Activated CD4-positive, alpha-beta memory T cell treated with anti-CD3 and anti-CD28 coated beads for 36 hours (primary cell): ENCODE results near the gene VDR. TPM values are rescaled to one million over a fixed set of nuclear protein-coding genes. Genes with fewer than 3 reads are reported as not detected.

Experiments used
- CTCF ChIA-PET: fragments of 350-600 bp; sonication (Branson Sonifier 250); formaldehyde crosslinking; loops from one replicate; lab custom pipeline; 2021; ENCODE audit warnings: antibody characterized with exemption, inconsistent platforms; lab: Charles Lee
- POLR2A ChIA-PET: fragments of 350-600 bp; sonication (Branson Sonifier 250); formaldehyde crosslinking; loops from one replicate; lab custom pipeline; 2021; ENCODE audit warnings: antibody characterized with exemption; lab: Charles Lee
- DNase-seq: peaks from one replicate; pipeline ENCODE4 v3.0.0-alpha.2; 2020
- H3K27ac Mint-ChIP-seq: one replicate; pipeline ENCODE4 v1.8.0; 2021; ENCODE audit warnings: mixed read lengths
- H3K27me3 Mint-ChIP-seq: one replicate; pipeline ENCODE4 v1.8.0; 2021; ENCODE audit warnings: mixed read lengths
- H3K36me3 Mint-ChIP-seq: one replicate; pipeline ENCODE4 v1.8.0; 2021; ENCODE audit warnings: mixed read lengths
- H3K4me1 Mint-ChIP-seq: one replicate; pipeline ENCODE4 v1.8.0; 2021; ENCODE audit warnings: low read depth, mixed read lengths
- H3K4me3 Mint-ChIP-seq: one replicate; pipeline ENCODE4 v1.8.0; 2021; ENCODE audit warnings: mild to moderate bottlenecking, mixed read lengths
- H3K9me3 Mint-ChIP-seq: one replicate; pipeline ENCODE4 v1.8.0; 2021; ENCODE audit warnings: mixed read lengths
- intact Hi-C: fragments of 100-400 bp; cut with micrococcal nuclease; formaldehyde crosslinking; loops from one replicate; pipeline ENCODE4 v1.15.1; 2023
- total RNA-seq, 2 experiments: library from RNA; stranded (reverse); gene quantifications; one replicate each; pipeline ENCODE4 v1.2.3, GENCODE V29; 2021

The VDR gene
- total RNA-seq, 2 experiments from 2014 or later, result 156 TPM

GRCh38 chr12:47856721-47857575 is 47.8 kb downstream of the VDR start:
- no peak for DNase-seq
- intact Hi-C loops, result no loop called here
- no peaks in the 10 kb centered on the region for H3K27me3 Mint-ChIP-seq
- H3K9me3 Mint-ChIP-seq, result no peaks in the 10 kb centered on the region
- H3K4me3 Mint-ChIP-seq, result no peak overlapping the region
- H3K4me1 Mint-ChIP-seq, result peaks cover 40% of the 10 kb centered on the region
- ChIA-PET POLR2A (interaction anchor here (1.0 kb wide), 1 partner anchor 11 kb away, joined by 3 read pairs; no protein-coding TSS in a partner anchor), CTCF (interaction anchor here (1.1 to 2.3 kb wide), 2 partner anchors 11 to 19 kb away, joined by 3 to 9 read pairs; no protein-coding TSS in a partner anchor)
- peaks cover 79% of the 10 kb centered on the region for H3K36me3 Mint-ChIP-seq
- H3K27ac Mint-ChIP-seq, result no peak overlapping the region

GRCh38 chr12:47856094-47856493 is 48.7 kb downstream of the VDR start:
- intact Hi-C loops, result no loop called here
- no peak overlapping the region for H3K4me3 Mint-ChIP-seq
- no peaks in the 10 kb centered on the region for H3K9me3 Mint-ChIP-seq
- peaks cover 79% of the 10 kb centered on the region for H3K36me3 Mint-ChIP-seq
- H3K27me3 Mint-ChIP-seq, result no peaks in the 10 kb centered on the region
- DNase-seq, result no peak
- H3K27ac Mint-ChIP-seq, result no peak overlapping the region
- ChIA-PET POLR2A (no interaction called here), CTCF (interaction anchor here (1.2 kb wide), 1 partner anchor 93 kb away, joined by 3 read pairs; no protein-coding TSS in a partner anchor)
- peaks cover 39% of the 10 kb centered on the region for H3K4me1 Mint-ChIP-seq

DNA sequence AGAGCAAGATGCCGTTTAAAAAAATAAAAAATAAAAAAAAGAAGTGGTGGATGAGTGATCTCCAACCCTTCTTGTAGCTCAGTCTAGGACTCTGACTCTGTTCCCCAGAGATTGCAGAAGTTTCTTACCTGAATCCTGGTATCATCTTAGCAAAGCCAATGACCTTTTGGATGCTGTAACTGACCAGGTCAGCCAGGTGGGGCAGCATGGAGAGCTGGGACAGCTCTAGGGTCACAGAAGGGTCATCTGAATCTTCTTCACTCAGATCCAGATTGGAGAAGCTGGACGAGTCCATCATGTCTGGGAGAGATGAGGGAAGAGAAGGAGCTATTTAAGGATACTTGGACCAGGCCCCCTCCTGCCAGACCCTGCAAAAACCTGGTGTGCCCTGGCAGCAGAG is 49.3 kb downstream of the VDR start:
- Mint-ChIP-seq H3K36me3 (peaks cover 83% of the 10 kb centered on the region), H3K27ac (no peak overlapping the region), H3K4me3 (no peak overlapping the region), H3K9me3 (no peaks in the 10 kb centered on the region), H3K27me3 (no peaks in the 10 kb centered on the region), H3K4me1 (peaks cover 34% of the 10 kb centered on the region)
- intact Hi-C loops, result no loop called here
- no peak for DNase-seq
- ChIA-PET CTCF (interaction anchor here (1.2 to 1.9 kb wide), 2 partner anchors 94 to 113 kb away, joined by 3 to 4 read pairs; no protein-coding TSS in a partner anchor), POLR2A (no interaction called here)

- H3K9me3 Mint-ChIP-seq, result no peaks in the 10 kb centered on the region
- intact Hi-C loops, result no loop called here
- DNase-seq, result no peak
- POLR2A ChIA-PET, result no interaction called here
- peaks cover 26% of the 10 kb centered on the region for H3K4me1 Mint-ChIP-seq
- CTCF ChIA-PET, result interaction anchor here (1.9 kb wide), 1 partner anchor 112 kb away, joined by 4 read pairs; no protein-coding TSS in a partner anchor
- no peak overlapping the region for H3K4me3 Mint-ChIP-seq
- H3K27ac Mint-ChIP-seq, result no peak overlapping the region
- no peaks in the 10 kb centered on the region for H3K27me3 Mint-ChIP-seq
- H3K36me3 Mint-ChIP-seq, result peaks cover 82% of the 10 kb centered on the region
Measured at GRCh38 chr12:47854531-47854930, 50.3 kb downstream of the VDR start.

- DNase-seq, result no peak
- Mint-ChIP-seq H3K9me3 (no peaks in the 10 kb centered on the region), H3K27me3 (no peaks in the 10 kb centered on the region), H3K4me3 (no peak overlapping the region), H3K36me3 (peaks cover 75% of the 10 kb centered on the region), H3K4me1 (peaks cover 14% of the 10 kb centered on the region), H3K27ac (peak overlapping the region; percentile 40)
- ChIA-PET POLR2A (interaction anchor here (1.0 to 1.1 kb wide), 2 partner anchors 53 to 112 kb away, joined by 3 read pairs; partner anchors contain the start of gene VDR), CTCF (interaction anchor here (4.4 kb wide), 1 partner anchor 13 kb away, joined by 38 read pairs; no protein-coding TSS in a partner anchor)
- intact Hi-C loops, result no loop called here
Measured at GRCh38 chr12:47852096-47852571, 52.7 kb downstream of the VDR start.

DNA sequence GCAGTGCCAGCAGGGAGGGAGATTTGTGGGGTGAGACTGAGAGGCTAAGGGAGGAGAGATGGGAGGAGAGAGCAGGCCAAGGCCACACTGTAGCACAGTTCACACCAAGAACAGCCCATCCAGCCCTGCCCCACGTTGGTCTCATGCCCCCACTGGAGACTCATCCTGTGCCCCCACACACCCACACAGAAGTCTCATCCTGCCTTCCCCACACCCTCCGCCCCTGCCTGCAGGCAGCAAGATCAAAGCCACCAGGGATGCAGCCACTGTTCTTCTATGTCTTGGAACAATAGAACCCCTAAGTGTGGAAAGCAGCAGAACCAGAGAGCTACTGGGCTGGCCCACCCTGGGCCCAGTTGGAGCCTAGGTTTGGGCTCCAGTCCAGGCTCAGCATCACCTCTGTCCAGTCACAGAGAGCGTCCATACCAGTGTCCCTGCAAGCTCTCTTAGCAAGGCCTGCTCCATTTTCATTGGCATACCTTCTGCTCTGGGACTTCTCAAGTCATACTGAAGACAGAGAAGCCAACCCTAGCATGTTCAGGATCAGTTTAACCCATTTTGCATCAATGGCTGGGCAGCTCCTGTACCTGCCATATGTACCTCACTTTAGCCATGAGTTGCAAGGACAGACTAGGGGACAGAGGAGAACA is 53.4 kb downstream of the VDR start:
- Mint-ChIP-seq H3K36me3 (peaks cover 76% of the 10 kb centered on the region), H3K4me3 (no peak overlapping the region), H3K27ac (peak overlapping the region; percentile 47), H3K4me1 (peaks cover 14% of the 10 kb centered on the region), H3K9me3 (no peaks in the 10 kb centered on the region), H3K27me3 (no peaks in the 10 kb centered on the region)
- intact Hi-C loops, result no loop called here
- CTCF ChIA-PET, result interaction anchor here (1.1 to 4.4 kb wide), 2 partner anchors 13 to 109 kb away, joined by 3 to 38 read pairs; no protein-coding TSS in a partner anchor
- DNase-seq, result no peak
- POLR2A ChIA-PET, result interaction anchor here (1.0 to 1.1 kb wide), 2 partner anchors 53 to 111 kb away, joined by 3 read pairs; partner anchors contain the start of gene VDR

GRCh38 chr12:47850153-47851084 is 54.4 kb downstream of the VDR start:
- POLR2A ChIA-PET, result no interaction called here
- peaks cover 76% of the 10 kb centered on the region for H3K36me3 Mint-ChIP-seq
- intact Hi-C loops, result no loop called here
- H3K27ac Mint-ChIP-seq, result no peak overlapping the region
- no peaks in the 10 kb centered on the region for H3K9me3 Mint-ChIP-seq
- H3K4me1 Mint-ChIP-seq, result peaks cover 14% of the 10 kb centered on the region
- H3K4me3 Mint-ChIP-seq, result no peak overlapping the region
- no peak for DNase-seq
- no peaks in the 10 kb centered on the region for H3K27me3 Mint-ChIP-seq
- CTCF ChIA-PET, result interaction anchor here (0.9 to 4.4 kb wide), 4 partner anchors 12 to 113 kb away, joined by 3 to 38 read pairs (median 3); partner anchors contain the start of gene TMEM106C

DNA sequence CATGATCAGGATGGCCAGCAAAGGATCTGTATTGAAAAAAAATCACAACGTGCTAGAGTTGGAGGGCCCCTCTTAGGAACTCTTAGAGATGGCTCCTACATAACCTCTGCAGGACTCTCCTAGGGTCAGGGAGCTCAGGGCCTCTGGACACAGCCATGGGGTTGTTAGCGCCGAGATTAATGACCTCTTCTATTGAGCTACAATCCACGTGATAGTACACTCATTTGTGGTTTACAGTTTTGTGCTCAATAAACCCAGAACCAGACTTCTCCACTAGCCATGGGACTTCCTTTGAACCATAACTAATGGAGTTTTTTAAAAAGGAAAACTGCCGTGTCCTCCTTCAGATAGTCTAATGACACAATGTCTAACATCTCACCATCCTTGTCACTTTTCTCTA is 55.5 kb downstream of the VDR start:
- peak overlapping the region; percentile 38 for H3K27ac Mint-ChIP-seq
- peaks cover 80% of the 10 kb centered on the region for H3K36me3 Mint-ChIP-seq
- peaks cover 14% of the 10 kb centered on the region for H3K4me1 Mint-ChIP-seq
- no peaks in the 10 kb centered on the region for H3K27me3 Mint-ChIP-seq
- no peak overlapping the region for H3K4me3 Mint-ChIP-seq
- no peak for DNase-seq
- ChIA-PET POLR2A (interaction anchor here (0.5 kb wide), 1 partner anchor 119 kb away, joined by 4 read pairs; no protein-coding TSS in a partner anchor), CTCF (interaction anchor here (0.9 to 4.4 kb wide), 3 partner anchors 11 to 114 kb away, joined by 3 to 38 read pairs (median 3); partner anchors contain the start of gene TMEM106C)
- intact Hi-C loops, result loop anchor here (5.0 kb wide), 1 partner anchor 38 kb away; no protein-coding TSS in a partner anchor
- no peaks in the 10 kb centered on the region for H3K9me3 Mint-ChIP-seq

- Mint-ChIP-seq H3K27ac (peak overlapping the region; percentile 38), H3K36me3 (peaks cover 79% of the 10 kb centered on the region), H3K4me1 (peaks cover 14% of the 10 kb centered on the region), H3K9me3 (no peaks in the 10 kb centered on the region), H3K27me3 (no peaks in the 10 kb centered on the region), H3K4me3 (no peak overlapping the region)
- intact Hi-C loops, result loop anchor here (5.0 kb wide), 1 partner anchor 38 kb away; no protein-coding TSS in a partner anchor
- DNase-seq, result no peak
- ChIA-PET CTCF (interaction anchor here (1.1 to 4.8 kb wide), 3 partner anchors 10 to 115 kb away, joined by 3 to 38 read pairs (median 19); partner anchors contain the start of gene TMEM106C), POLR2A (interaction anchor here (0.5 kb wide), 1 partner anchor 119 kb away, joined by 4 read pairs; no protein-coding TSS in a partner anchor)
Measured at GRCh38 chr12:47848853-47849252, 55.9 kb downstream of the VDR start.

DNA sequence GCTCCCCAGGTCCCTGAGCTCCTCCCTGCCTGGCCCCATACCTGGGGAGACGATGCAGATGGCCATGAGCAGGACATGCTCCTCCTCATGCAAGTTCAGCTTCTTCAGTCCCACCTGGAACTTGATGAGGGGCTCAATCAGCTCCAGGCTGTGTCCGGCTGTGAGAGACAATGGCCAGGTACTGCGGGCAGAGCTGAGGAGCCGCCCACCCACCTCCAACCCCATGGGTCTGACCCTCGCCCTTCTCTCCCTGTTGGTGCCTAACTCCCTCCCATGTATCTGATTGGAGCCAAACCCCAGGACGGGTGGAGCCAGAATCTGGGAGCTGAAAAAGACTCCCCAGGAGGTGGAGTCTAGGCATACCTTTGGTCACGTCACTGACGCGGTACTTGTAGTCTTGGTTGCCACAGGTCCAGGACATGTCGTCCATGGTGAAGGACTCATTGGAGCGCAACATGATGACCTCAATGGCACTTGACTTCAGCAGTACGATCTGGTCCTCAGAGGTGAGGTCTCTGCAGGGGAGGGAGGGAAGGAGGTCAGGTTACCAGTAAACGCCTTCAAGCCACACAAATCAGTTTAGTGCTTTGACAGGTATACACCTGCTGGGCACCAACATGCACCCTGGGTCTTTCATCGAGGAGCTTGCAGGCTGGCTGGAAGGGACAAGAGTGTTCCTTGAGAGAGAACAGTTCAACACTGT is 58.3 kb downstream of the VDR start:
- H3K27me3 Mint-ChIP-seq, result no peaks in the 10 kb centered on the region
- no peak overlapping the region for H3K4me3 Mint-ChIP-seq
- ChIA-PET POLR2A (no interaction called here), CTCF (interaction anchor here (0.7 to 4.8 kb wide), 6 partner anchors 8 to 131 kb away, joined by 3 to 19 read pairs (median 6); no protein-coding TSS in a partner anchor)
- H3K27ac Mint-ChIP-seq, result peak overlapping the region; percentile 24
- no peak for DNase-seq
- H3K4me1 Mint-ChIP-seq, result peaks cover 11% of the 10 kb centered on the region
- intact Hi-C loops, result loop anchor here (5.0 kb wide), 1 partner anchor 41 kb away; no protein-coding TSS in a partner anchor
- no peaks in the 10 kb centered on the region for H3K9me3 Mint-ChIP-seq
- peaks cover 75% of the 10 kb centered on the region for H3K36me3 Mint-ChIP-seq
